Brain microvascular endothelial cell (primary cell): ENCODE measurements around the gene ALOX5.

ENCODE experiments used
- DNase-seq: peaks from one replicate; pipeline ENCODE4 v3.0.0-alpha.2; 2020
- H3K27ac ChIP-seq: fragments of 250-450 bp; sonication (Bioruptor Pico); 2 replicates; pipeline ENCODE4 v1.5.1; 2020; ENCODE audit warnings: mild to moderate bottlenecking, moderate library complexity
- H3K27me3 ChIP-seq: fragments of 250-450 bp; sonication (Bioruptor Pico); replicated peaks from 2 replicates; pipeline ENCODE4 v1.5.1; 2020; ENCODE audit warnings: mild to moderate bottlenecking
- H3K36me3 ChIP-seq: fragments of 250-450 bp; sonication (Bioruptor Pico); replicated peaks from 2 replicates; pipeline ENCODE4 v1.5.1; 2020; ENCODE audit warnings: mild to moderate bottlenecking
- H3K4me3 ChIP-seq: 2 replicates; pipeline ENCODE4 v1.5.1; 2011; ENCODE audit warnings: low read depth, mild to moderate bottlenecking, control low read depth, low read length, moderate library complexity
- in situ Hi-C: cut with HindIII; loops from 2 replicates; pipeline ENCODE4 v1.10.0; 2017; ENCODE audit warnings: low sequenced_read_pairs, low pct_ligation_motif_present
- TF ChIP-seq, protein P1 (sequence below): IDR thresholded peaks from 2 replicates; pipeline ENCODE4 v1.5.1; 2011; ENCODE audit warnings: low read depth, mild to moderate bottlenecking, moderate library complexity, low read length, control low read depth, inconsistent platforms; ENCODE audit errors: missing control alignments

Gene ALOX5

GRCh38 chr10:45450866-45451265, 76.8 kb downstream of the ALOX5 start:
- Histone ChIP-seq H3K27me3 (no peaks in the 10 kb centered on the region), H3K27ac (no peak overlapping the region), H3K36me3 (no peaks in the 10 kb centered on the region), H3K4me3 (no peak overlapping the region)
- DNase-seq = no peak
- TF ChIP-seq, protein P1, sequence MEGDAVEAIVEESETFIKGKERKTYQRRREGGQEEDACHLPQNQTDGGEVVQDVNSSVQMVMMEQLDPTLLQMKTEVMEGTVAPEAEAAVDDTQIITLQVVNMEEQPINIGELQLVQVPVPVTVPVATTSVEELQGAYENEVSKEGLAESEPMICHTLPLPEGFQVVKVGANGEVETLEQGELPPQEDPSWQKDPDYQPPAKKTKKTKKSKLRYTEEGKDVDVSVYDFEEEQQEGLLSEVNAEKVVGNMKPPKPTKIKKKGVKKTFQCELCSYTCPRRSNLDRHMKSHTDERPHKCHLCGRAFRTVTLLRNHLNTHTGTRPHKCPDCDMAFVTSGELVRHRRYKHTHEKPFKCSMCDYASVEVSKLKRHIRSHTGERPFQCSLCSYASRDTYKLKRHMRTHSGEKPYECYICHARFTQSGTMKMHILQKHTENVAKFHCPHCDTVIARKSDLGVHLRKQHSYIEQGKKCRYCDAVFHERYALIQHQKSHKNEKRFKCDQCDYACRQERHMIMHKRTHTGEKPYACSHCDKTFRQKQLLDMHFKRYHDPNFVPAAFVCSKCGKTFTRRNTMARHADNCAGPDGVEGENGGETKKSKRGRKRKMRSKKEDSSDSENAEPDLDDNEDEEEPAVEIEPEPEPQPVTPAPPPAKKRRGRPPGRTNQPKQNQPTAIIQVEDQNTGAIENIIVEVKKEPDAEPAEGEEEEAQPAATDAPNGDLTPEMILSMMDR = no peak
- in situ Hi-C loops = no loop called here

GRCh38 chr10:45451407-45451806, 77.4 kb downstream of the ALOX5 start:
- TF ChIP-seq, protein P1 = no peak
- no peaks in the 10 kb centered on the region for H3K27me3 ChIP-seq
- H3K27ac ChIP-seq = no peak overlapping the region
- no peak for DNase-seq
- no peak overlapping the region for H3K4me3 ChIP-seq
- in situ Hi-C loops = no loop called here
- no peaks in the 10 kb centered on the region for H3K36me3 ChIP-seq

- Histone ChIP-seq H3K4me3 (no peak overlapping the region), H3K27me3 (no peaks in the 10 kb centered on the region), H3K27ac (no peak overlapping the region), H3K36me3 (no peaks in the 10 kb centered on the region)
- no peak for DNase-seq
- TF ChIP-seq, protein P1 = no peak
- in situ Hi-C loops = no loop called here
Measured at GRCh38 chr10:45452268-45452667, 78.3 kb downstream of the ALOX5 start.

DNA sequence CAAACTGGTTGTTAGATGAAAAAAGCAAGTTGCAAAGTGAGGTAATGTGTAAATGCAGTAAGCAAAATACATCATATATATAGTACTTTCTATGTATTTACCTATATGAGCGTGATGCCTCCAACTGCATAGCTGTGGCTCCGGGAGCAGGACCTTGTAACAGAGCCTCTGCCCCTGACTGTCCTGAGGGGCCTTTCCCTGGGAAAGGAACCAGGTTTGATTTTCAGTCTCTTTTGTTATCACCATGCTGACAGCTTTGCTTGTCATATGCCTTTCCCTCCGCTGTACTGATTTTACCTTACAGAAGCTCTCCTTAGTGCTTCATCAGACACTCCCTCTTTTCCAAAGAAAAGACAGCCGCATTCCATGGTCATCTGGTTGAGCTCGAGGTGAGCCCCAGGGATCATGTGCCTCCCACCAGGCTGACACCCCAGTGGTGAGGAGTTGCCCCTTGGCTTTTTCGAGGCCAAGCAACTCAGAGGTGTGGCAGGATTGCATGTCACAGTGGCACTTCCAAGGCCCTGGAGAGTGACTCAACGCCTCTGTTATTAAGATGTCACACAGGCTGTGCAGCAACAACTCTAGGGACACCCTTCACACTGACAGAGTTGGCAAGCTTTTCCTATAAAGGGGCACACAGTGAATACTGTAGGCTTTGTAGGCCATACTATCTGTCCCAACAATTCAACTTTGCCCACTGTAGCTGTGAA, 78.9 kb downstream of the ALOX5 start:
- TF ChIP-seq, protein P1 = no peak
- Histone ChIP-seq H3K27ac (no peak overlapping the region), H3K27me3 (no peaks in the 10 kb centered on the region), H3K4me3 (no peak overlapping the region), H3K36me3 (no peaks in the 10 kb centered on the region)
- DNase-seq = no peak
- in situ Hi-C loops = no loop called here

DNA sequence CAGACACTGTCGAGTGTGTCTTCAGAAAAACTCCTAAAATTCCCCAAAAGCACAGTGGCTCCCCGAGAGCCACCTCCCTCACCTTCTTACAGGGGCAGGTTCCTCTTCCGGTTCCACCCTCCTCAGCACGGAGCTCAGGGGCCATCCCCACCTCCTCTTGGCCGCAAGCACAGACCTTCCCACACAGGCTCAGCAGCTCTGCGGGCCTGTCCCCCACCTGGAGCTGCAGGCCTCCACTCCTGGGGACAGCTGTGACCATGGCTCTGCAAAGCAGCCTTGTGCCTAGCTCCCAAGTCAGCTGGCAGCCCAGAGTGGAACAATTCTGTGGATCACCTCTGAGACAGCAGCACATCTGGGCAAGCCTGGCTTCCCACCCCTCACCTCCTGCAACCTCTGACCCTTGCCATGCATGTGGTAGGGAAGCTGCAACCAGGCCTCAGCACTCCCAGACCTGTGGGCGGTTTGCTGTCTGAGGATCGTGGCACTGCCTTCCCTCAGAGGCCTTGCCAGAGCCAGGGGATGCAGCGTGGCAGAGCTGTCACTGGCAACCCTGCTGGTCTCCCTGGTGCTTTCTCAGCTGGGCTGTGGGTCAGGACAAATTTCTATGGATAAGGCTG, 79.7 kb downstream of the ALOX5 start:
- in situ Hi-C loops = no loop called here

More for the DNA sequence above, 79.7 kb downstream of the ALOX5 start:
- Histone ChIP-seq H3K27me3 (no peaks in the 10 kb centered on the region), H3K36me3 (no peaks in the 10 kb centered on the region), H3K27ac (no peak overlapping the region), H3K4me3 (no peak overlapping the region)
- DNase-seq = no peak
- TF ChIP-seq, protein P1 = no peak
